Measurements from ENCODE around the gene DEPP1. TPM values are rescaled to one million over a fixed set of nuclear protein-coding genes. Genes with fewer than 3 reads are reported as not detected.

The DEPP1 gene
- polyA plus RNA-seq, 1 donor from 2014 or later, result 4.3 TPM

GRCh38 chr10:44951576-44952226, 26.9 kb downstream of the DEPP1 start:
- no peak overlapping the region for H3K4me2 ChIP-seq (ENCODE audit: low read length)
- no peak overlapping the region for H2AFZ ChIP-seq (ENCODE audit: low read depth, low read length)
- H4K20me1 ChIP-seq (ENCODE audit: insufficient read depth), result no peaks in the 10 kb centered on the region
- no peaks in the 10 kb centered on the region for H3F3A ChIP-seq (ENCODE audit: insufficient read depth, low read length, poor library complexity, severe bottlenecking)
- no peak for TF ChIP-seq RAD21 (conservative IDR thresholded peaks at IDR 0.05)
- no peak for TF ChIP-seq EZH2 (IDR thresholded peaks at IDR 0.05; ENCODE audit: borderline replicate concordance, insufficient read depth, low read length, poor library complexity, severe bottlenecking)
- no peak for TF ChIP-seq TAF1 (IDR thresholded peaks at IDR 0.05; ENCODE audit: low read depth)
- TF ChIP-seq POLR2AphosphoS5 (IDR thresholded peaks at IDR 0.05), result no peak
- TF ChIP-seq CTCF (IDR thresholded peaks at IDR 0.05; ENCODE audit: poor library complexity, severe bottlenecking), result no peak
- TF ChIP-seq, protein P1, sequence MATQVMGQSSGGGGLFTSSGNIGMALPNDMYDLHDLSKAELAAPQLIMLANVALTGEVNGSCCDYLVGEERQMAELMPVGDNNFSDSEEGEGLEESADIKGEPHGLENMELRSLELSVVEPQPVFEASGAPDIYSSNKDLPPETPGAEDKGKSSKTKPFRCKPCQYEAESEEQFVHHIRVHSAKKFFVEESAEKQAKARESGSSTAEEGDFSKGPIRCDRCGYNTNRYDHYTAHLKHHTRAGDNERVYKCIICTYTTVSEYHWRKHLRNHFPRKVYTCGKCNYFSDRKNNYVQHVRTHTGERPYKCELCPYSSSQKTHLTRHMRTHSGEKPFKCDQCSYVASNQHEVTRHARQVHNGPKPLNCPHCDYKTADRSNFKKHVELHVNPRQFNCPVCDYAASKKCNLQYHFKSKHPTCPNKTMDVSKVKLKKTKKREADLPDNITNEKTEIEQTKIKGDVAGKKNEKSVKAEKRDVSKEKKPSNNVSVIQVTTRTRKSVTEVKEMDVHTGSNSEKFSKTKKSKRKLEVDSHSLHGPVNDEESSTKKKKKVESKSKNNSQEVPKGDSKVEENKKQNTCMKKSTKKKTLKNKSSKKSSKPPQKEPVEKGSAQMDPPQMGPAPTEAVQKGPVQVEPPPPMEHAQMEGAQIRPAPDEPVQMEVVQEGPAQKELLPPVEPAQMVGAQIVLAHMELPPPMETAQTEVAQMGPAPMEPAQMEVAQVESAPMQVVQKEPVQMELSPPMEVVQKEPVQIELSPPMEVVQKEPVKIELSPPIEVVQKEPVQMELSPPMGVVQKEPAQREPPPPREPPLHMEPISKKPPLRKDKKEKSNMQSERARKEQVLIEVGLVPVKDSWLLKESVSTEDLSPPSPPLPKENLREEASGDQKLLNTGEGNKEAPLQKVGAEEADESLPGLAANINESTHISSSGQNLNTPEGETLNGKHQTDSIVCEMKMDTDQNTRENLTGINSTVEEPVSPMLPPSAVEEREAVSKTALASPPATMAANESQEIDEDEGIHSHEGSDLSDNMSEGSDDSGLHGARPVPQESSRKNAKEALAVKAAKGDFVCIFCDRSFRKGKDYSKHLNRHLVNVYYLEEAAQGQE (IDR thresholded peaks at IDR 0.05; ENCODE audit: borderline replicate concordance), result no peak
- no peak for TF ChIP-seq EP300 (conservative IDR thresholded peaks at IDR 0.05; ENCODE audit: poor library complexity, severe bottlenecking)
- no peak for TF ChIP-seq SMC3 (conservative IDR thresholded peaks at IDR 0.05; ENCODE audit: poor library complexity)
- TF ChIP-seq MXI1 (conservative IDR thresholded peaks at IDR 0.05; ENCODE audit: poor library complexity, severe bottlenecking), result no peak
- no peak overlapping the region for H3K27ac ChIP-seq (ENCODE audit: low read length)
- H3K27me3 ChIP-seq (ENCODE audit: insufficient read depth, low read depth, low read length), result no peaks in the 10 kb centered on the region
- no peak overlapping the region for H3K9ac ChIP-seq (ENCODE audit: low read length)
- no peaks in the 10 kb centered on the region for H3K9me3 ChIP-seq (ENCODE audit: low read length)
- H3K79me2 ChIP-seq (replicated peaks; ENCODE audit: insufficient read depth, low read length), result no peaks in the 10 kb centered on the region
- no peak overlapping the region for H3K4me3 ChIP-seq (ENCODE audit: low read length)
- no peaks in the 10 kb centered on the region for H3K9me2 ChIP-seq (ENCODE audit: insufficient read depth, low read length)
- no peaks in the 10 kb centered on the region for H3K36me3 ChIP-seq (ENCODE audit: insufficient read depth, low read length)

DNA sequence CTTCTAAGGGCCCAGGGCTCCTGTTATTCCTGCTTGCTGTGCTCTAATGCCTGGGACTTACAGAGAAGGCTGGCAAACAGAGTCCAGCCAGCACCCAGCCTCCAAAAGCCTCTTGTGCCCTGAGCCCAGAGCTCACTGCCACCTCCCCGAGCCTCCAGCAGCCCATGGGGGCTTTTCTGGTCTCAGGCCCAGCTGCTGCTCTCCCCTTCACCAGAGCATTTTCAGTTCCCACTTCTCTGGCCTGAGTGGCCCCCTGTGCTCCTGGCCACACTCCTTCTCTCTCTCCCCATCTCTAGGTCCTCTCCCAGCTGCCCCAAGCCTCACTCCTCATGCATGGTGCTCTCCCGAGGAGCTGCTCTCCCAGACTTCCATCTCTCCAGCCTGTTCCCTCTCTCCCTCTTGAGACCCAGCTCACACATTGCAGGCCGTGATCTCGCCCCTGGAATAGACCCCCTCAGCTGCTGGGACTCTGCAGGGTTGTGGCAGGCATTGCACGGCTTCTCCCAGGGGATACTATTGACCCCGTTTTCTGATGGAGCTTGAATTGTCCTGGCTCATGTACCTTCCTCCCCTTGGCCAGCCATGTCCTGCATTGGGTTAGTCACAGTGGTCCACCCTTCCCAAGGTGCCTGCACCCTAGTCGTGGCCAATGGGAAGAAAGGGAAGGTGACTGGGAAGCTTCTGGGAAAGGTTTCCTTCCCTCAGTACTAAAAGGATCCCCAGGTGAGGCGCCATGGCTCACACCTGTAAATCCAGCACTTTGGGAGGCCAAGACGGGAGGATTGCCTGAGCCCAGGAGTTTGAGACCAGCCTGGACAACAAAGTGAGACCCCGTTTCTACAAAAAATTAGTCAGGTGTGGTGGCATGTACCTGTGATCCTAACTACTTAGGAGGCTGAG, 28.0 kb downstream of the DEPP1 start:
- H2AFZ ChIP-seq (ENCODE audit: low read depth, low read length), result no peak overlapping the region
- no peak overlapping the region for H3K4me3 ChIP-seq (ENCODE audit: low read length)
- no peaks in the 10 kb centered on the region for H3F3A ChIP-seq (ENCODE audit: insufficient read depth, low read length, poor library complexity, severe bottlenecking)
- H3K27ac ChIP-seq (ENCODE audit: low read length), result no peak overlapping the region
- no peaks in the 10 kb centered on the region for H3K79me2 ChIP-seq (replicated peaks; ENCODE audit: insufficient read depth, low read length)
- H3K36me3 ChIP-seq (ENCODE audit: insufficient read depth, low read length), result no peaks in the 10 kb centered on the region
- H4K20me1 ChIP-seq (ENCODE audit: insufficient read depth), result no peaks in the 10 kb centered on the region
- H3K9ac ChIP-seq (ENCODE audit: low read length), result no peak overlapping the region
- no peaks in the 10 kb centered on the region for H3K9me3 ChIP-seq (ENCODE audit: low read length)
- TF ChIP-seq CTCF (IDR thresholded peaks at IDR 0.05; ENCODE audit: poor library complexity, severe bottlenecking), result no peak
- TF ChIP-seq MXI1 (conservative IDR thresholded peaks at IDR 0.05; ENCODE audit: poor library complexity, severe bottlenecking), result no peak
- TF ChIP-seq EZH2 (IDR thresholded peaks at IDR 0.05; ENCODE audit: borderline replicate concordance, insufficient read depth, low read length, poor library complexity, severe bottlenecking), result no peak
- TF ChIP-seq RAD21 (conservative IDR thresholded peaks at IDR 0.05), result no peak
- no peak for TF ChIP-seq EP300 (conservative IDR thresholded peaks at IDR 0.05; ENCODE audit: poor library complexity, severe bottlenecking)
- TF ChIP-seq SMC3 (conservative IDR thresholded peaks at IDR 0.05; ENCODE audit: poor library complexity), result no peak
- H3K9me2 ChIP-seq (ENCODE audit: insufficient read depth, low read length), result no peaks in the 10 kb centered on the region
- no peaks in the 10 kb centered on the region for H3K27me3 ChIP-seq (ENCODE audit: insufficient read depth, low read depth, low read length)
- H3K4me2 ChIP-seq (ENCODE audit: low read length), result no peak overlapping the region
